Measurements from ENCODE around the gene FILIP1. TPM values are rescaled to one million over a fixed set of nuclear protein-coding genes. Genes with fewer than 3 reads are reported as not detected.

FILIP1 gene
- total RNA-seq, 1 donor from 2014 or later, result 3.2 TPM

DNA sequence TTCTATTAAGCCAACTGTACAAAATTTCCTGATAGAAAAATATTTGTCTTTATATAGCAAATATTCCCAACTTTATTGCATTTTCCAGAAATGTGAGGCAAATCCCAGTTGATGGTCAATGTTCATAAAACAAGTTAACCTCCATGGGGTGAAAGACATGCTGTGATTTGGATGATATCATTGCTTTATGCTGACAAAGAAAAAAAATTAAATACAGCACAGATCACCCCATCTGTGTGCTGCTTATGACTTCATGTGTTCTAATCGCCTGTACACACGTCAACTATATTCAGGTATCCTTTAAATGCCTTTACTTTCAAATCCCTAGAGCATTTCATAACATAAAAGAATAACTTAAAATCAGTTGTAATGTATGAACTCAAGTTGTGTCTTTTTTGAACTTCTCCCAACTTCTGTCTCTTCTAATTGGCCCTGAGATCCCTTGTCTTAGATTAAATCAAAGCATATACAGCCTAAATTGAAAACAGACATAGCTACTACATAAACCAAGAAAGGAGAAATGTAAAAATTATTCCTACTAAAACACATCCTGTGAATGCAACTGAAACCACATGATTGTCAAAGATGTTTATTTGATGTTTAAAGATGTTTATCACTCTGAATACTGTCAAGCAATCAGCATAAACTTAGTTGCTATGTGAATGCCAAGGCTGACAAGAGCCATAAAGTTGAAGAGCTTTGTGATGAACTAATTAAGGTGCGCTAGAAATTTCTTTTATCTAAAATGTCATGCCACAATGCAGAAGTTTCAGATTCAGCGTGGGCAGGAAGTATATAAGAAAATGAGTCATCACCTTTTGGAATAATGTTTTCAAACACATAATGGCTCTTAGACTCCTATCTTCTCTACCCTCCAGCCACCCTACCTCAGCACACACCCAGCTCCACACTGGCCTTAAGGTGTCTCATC lies 68.7 kb downstream of the FILIP1 start:
- no peak overlapping the region for H3K4me3 ChIP-seq
- no peak overlapping the region for H3K27ac ChIP-seq
- intact Hi-C loops (cut with DNase I), result no loop called here

GRCh38 chr6:75423386-75423785 lies 70.2 kb downstream of the FILIP1 start:
- H3K27ac ChIP-seq, result no peak overlapping the region
- H3K27me3 ChIP-seq, result no peaks in the 10 kb centered on the region
- no peak overlapping the region for H3K4me3 ChIP-seq
- DNase-seq (ENCODE audit: extremely low spot score in 2 of 2), result no peak
- no peaks in the 10 kb centered on the region for H3K9me3 ChIP-seq
- no peak for TF ChIP-seq CTCF (IDR thresholded peaks at IDR 0.05)
- no peak for TF ChIP-seq POLR2AphosphoS5 (IDR thresholded peaks at IDR 0.05; ENCODE audit: insufficient read depth in 1 of 2, low read depth in 1 of 2)
- TF ChIP-seq POLR2A (IDR thresholded peaks at IDR 0.05), result no peak
- H3K36me3 ChIP-seq, result no peaks in the 10 kb centered on the region
- H3K4me1 ChIP-seq, result no peaks in the 10 kb centered on the region
- intact Hi-C loops (cut with DNase I), result no loop called here

More for the DNA sequence above, 68.7 kb downstream of the FILIP1 start:
- DNase-seq (ENCODE audit: extremely low spot score in 2 of 2), result no peak
- Histone ChIP-seq H3K4me1 (no peaks in the 10 kb centered on the region), H3K27me3 (no peaks in the 10 kb centered on the region), H3K36me3 (no peaks in the 10 kb centered on the region), H3K9me3 (no peaks in the 10 kb centered on the region)
- no peak for TF ChIP-seq POLR2AphosphoS5 (IDR thresholded peaks at IDR 0.05; ENCODE audit: insufficient read depth in 1 of 2, low read depth in 1 of 2)
- no peak for TF ChIP-seq CTCF (IDR thresholded peaks at IDR 0.05)
- TF ChIP-seq POLR2A (IDR thresholded peaks at IDR 0.05), result no peak

DNA sequence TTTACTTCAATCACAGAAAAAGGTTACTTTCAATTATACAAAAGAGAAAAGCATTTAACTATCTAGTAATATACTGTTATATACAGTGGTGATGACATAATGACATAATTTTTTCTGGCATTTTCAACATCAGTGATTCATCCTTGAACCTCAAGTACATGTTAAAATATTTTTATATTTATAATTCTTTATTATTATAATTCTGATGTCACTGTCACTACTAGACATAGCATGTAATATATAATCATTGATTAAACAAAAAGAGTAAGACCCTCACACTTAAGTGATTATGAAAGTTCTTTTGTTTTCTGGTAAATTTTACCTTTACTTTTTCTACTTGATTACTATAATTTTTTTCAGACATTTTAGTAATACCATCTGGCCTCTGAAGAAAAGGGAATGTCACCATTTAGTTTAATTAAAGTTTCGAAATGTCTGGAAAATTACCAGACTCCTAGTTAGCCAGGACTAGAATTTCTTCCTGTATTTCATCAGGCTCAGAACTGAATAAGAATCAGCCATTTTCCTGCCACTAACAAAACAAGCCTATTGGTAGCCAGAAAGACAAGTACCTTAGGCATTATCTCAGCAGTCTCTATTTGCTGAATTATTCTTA lies 71.5 kb downstream of the FILIP1 start:
- Histone ChIP-seq H3K4me3 (no peak overlapping the region), H3K36me3 (no peaks in the 10 kb centered on the region), H3K27ac (no peak overlapping the region), H3K9me3 (no peaks in the 10 kb centered on the region), H3K27me3 (no peaks in the 10 kb centered on the region), H3K4me1 (no peaks in the 10 kb centered on the region)
- intact Hi-C loops (cut with DNase I), result no loop called here
- TF ChIP-seq POLR2AphosphoS5 (IDR thresholded peaks at IDR 0.05; ENCODE audit: insufficient read depth in 1 of 2, low read depth in 1 of 2) (no peak), POLR2A (IDR thresholded peaks at IDR 0.05) (no peak)
- no peak for DNase-seq (ENCODE audit: extremely low spot score in 2 of 2)

DNA sequence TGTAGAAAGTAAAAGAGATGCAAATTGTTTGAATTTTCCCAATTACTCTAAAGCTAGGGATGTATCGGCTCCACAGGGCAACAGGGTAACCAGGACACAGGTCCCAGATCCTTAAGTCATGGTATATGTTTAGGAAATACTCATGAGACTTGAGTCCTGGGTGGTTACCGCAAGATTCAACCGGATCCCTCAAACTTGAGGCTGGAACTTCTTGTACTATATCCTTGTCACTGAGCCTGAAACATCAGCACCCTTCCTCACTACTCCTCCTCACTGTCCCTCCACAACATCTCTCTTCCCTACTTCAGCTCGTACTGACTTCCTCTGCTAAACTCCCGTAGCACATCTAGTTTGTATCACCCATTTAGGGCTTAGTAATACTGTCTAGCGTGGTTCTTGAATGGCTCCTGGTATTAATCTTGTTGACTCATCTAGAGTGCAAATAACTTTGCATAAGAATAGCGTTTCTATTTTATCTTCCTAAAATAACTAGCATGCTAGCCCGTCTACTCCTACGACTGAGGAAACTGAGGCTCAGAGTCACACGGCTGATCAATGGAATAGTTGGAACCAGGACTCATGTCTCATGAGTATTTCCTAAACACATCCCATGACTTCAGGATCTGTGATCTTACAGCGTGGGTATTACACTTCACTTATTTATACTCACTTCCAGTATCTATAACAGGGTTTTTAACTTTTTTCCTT lies 72.1 kb downstream of the FILIP1 start:
- H3K27ac ChIP-seq, result no peak overlapping the region
- DNase-seq (ENCODE audit: extremely low spot score in 2 of 2), result no peak
- no peaks in the 10 kb centered on the region for H3K27me3 ChIP-seq
- no peaks in the 10 kb centered on the region for H3K9me3 ChIP-seq
- H3K4me3 ChIP-seq, result no peak overlapping the region
- H3K4me1 ChIP-seq, result no peaks in the 10 kb centered on the region
- no peaks in the 10 kb centered on the region for H3K36me3 ChIP-seq
- intact Hi-C loops (cut with DNase I), result no loop called here
- TF ChIP-seq POLR2A (IDR thresholded peaks at IDR 0.05) (no peak), CTCF (IDR thresholded peaks at IDR 0.05) (no peak), POLR2AphosphoS5 (IDR thresholded peaks at IDR 0.05; ENCODE audit: insufficient read depth in 1 of 2, low read depth in 1 of 2) (no peak)

DNA sequence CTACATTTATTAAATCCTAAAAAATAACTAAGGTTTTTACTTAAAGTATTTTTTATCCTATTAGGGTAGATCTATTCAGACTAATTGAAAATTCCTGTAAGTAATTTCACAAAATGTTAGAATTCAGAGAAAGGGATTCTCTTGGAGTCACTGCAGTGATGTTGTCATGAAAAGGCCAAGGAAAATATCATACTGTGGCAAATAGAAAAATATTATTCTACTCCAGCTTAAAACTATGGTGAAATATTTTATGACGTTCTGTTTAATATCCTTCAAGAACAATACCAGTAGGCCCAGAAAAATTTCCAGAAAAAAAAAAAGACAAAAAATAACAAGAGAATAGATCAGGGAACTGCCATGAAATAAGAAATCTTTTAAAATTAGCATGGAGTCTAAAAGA lies 73.6 kb downstream of the FILIP1 start:
- no peak overlapping the region for H3K27ac ChIP-seq
- H3K9me3 ChIP-seq, result no peaks in the 10 kb centered on the region
- H3K36me3 ChIP-seq, result no peaks in the 10 kb centered on the region
- no peak overlapping the region for H3K4me3 ChIP-seq
- no peak for DNase-seq (ENCODE audit: extremely low spot score in 2 of 2)
- intact Hi-C loops (cut with DNase I), result no loop called here
- no peaks in the 10 kb centered on the region for H3K27me3 ChIP-seq
- TF ChIP-seq POLR2AphosphoS5 (IDR thresholded peaks at IDR 0.05; ENCODE audit: insufficient read depth in 1 of 2, low read depth in 1 of 2), result no peak
- TF ChIP-seq POLR2A (IDR thresholded peaks at IDR 0.05), result no peak
- TF ChIP-seq CTCF (IDR thresholded peaks at IDR 0.05), result no peak
- no peaks in the 10 kb centered on the region for H3K4me1 ChIP-seq
